H1 (cell line): Measurements from ENCODE around the gene SEC14L6. TPM values are rescaled to one million over a fixed set of nuclear protein-coding genes. Genes with fewer than 3 reads are reported as not detected.

Source experiments
- CTCF ChIA-PET: fragments of 300-600 bp; sonication (Branson Sonifier 250); formaldehyde crosslinking; loops from one replicate; lab custom pipeline; 2021; ENCODE audit not compliant: partially characterized antibody; lab: Charles Lee
- POLR2A ChIA-PET: fragments of 300-600 bp; sonication (Branson Sonifier 250); formaldehyde crosslinking; loops from one replicate; lab custom pipeline; 2021; ENCODE audit warnings: inconsistent platforms; ENCODE audit not compliant: partially characterized antibody; lab: Charles Lee
- DNase-seq, 2 experiments: peaks; one replicate each; pipeline versions ENCODE4 v3.0.0 to v3.0.0-alpha.2; 2010 to 2022; ENCODE audit warnings: low spot score in 2 of 2, low read depth in 1 of 2, mixed read lengths in 1 of 2
- FAIRE-seq: peaks from 2 replicates; lab custom pipeline; 2011; peaks lifted over from hg19 to GRCh38; lab: Jason Lieb, UNC
- H2AFZ ChIP-seq: 2 replicates; pipeline ENCODE4 v1.8.1; 2012; ENCODE audit warnings: low read length, inconsistent platforms
- H2AK5ac ChIP-seq: 2 replicates; pipeline ENCODE4 v1.6.1; 2013; ENCODE audit warnings: low read depth, low read length
- H2BK120ac ChIP-seq: replicated peaks from 2 replicates; pipeline ENCODE3; 2013; ENCODE audit warnings: low read depth, low read length, inconsistent platforms
- H2BK12ac ChIP-seq: 2 replicates; pipeline ENCODE4 v1.6.1; 2013; ENCODE audit warnings: low read depth, low read length
- H2BK15ac ChIP-seq: 2 replicates; pipeline ENCODE4 v1.6.1; 2013; ENCODE audit warnings: low read length
- H2BK20ac ChIP-seq: 2 replicates; pipeline ENCODE4 v1.6.1; 2013; ENCODE audit warnings: low read length
- H2BK5ac ChIP-seq: 2 replicates; pipeline ENCODE4 v1.6.1; 2013; ENCODE audit warnings: low read depth, low read length
- H3K14ac ChIP-seq: 2 replicates; pipeline ENCODE4 v1.6.1; 2013; ENCODE audit warnings: inconsistent platforms; ENCODE audit not compliant: insufficient read length
- H3K18ac ChIP-seq: 2 replicates; pipeline ENCODE4 v1.6.1; 2013; ENCODE audit warnings: low read length; ENCODE audit errors: extremely low read depth
- H3K23ac ChIP-seq: 2 replicates; pipeline ENCODE4 v1.6.1; 2013; ENCODE audit warnings: inconsistent platforms; ENCODE audit not compliant: insufficient read length
- H3K23me2 ChIP-seq: 2 replicates; pipeline ENCODE4 v1.6.1; 2013; ENCODE audit warnings: low read depth, low read length
- H3K27ac ChIP-seq: 2 replicates; pipeline ENCODE4 v1.6.1; 2011; ENCODE audit warnings: low read depth, low read length, inconsistent platforms
- H3K27me3 ChIP-seq, 4 experiments: replicated peaks in 1 of 4; 1 replicate in 1 of 4; 2 replicates in 3 of 4; pipeline versions ENCODE4 v1.6.1 to v1.8.1; 2011 to 2013; ENCODE audit warnings: low read length in 3 of 4, mild to moderate bottlenecking in 3 of 4, inconsistent platforms in 2 of 4, mixed read lengths in 2 of 4, moderate library complexity in 1 of 4; ENCODE audit not compliant: control insufficient read depth in 3 of 4, insufficient read depth in 3 of 4; ENCODE audit errors: extremely low read depth in 1 of 4
- H3K36me3 ChIP-seq, 4 experiments: 2 replicates each; pipeline versions ENCODE4 v1.6.1 to v1.8.1; 2011 to 2013; ENCODE audit warnings: mild to moderate bottlenecking in 4 of 4, low read length in 3 of 4, moderate library complexity in 2 of 4, control low read depth in 1 of 4, inconsistent platforms in 1 of 4; ENCODE audit not compliant: insufficient read depth in 4 of 4, control insufficient read depth in 2 of 4
- H3K4ac ChIP-seq: replicated peaks from 2 replicates; pipeline ENCODE3; 2013; ENCODE audit warnings: low read length, low read depth, mixed read lengths, inconsistent platforms; ENCODE audit not compliant: insufficient read length
- H3K4me1 ChIP-seq, 4 experiments: replicated peaks in 1 of 4; 1 replicate in 1 of 4; 2 replicates in 3 of 4; pipeline versions ENCODE4 v1.6.1 to v1.8.1; 2011 to 2013; ENCODE audit warnings: low read length in 3 of 4, inconsistent platforms in 2 of 4, mixed read lengths in 1 of 4; ENCODE audit not compliant: insufficient read depth in 4 of 4, control insufficient read depth in 3 of 4
- H3K4me2 ChIP-seq, 2 experiments: 2 replicates each; pipeline versions ENCODE4 v1.6.1 to v1.8.1; 2011 to 2013; ENCODE audit warnings: low read depth in 2 of 2, low read length in 2 of 2, control low read depth in 1 of 2, inconsistent platforms in 1 of 2, mild to moderate bottlenecking in 1 of 2; ENCODE audit not compliant: insufficient read depth in 1 of 2
- H3K4me3 ChIP-seq, 4 experiments: fragments of 200-600, 300-600 bp in 1 of 4; sonication (generic), shearing (Covaris generic), sonication (Bioruptor Twin) in 1 of 4; 2 replicates each; pipeline versions ENCODE4 v1.5.1 to v1.8.1; 2011 to 2016; ENCODE audit warnings: low read length in 4 of 4, low read depth in 3 of 4, control low read depth in 2 of 4, inconsistent platforms in 2 of 4, mild to moderate bottlenecking in 2 of 4, mixed read lengths in 1 of 4, moderate library complexity in 1 of 4; ENCODE audit not compliant: insufficient read depth in 2 of 4; ENCODE audit errors: extremely low read depth in 1 of 4
- H3K56ac ChIP-seq: replicated peaks from 2 replicates; pipeline ENCODE3; 2013; ENCODE audit warnings: low read depth, mild to moderate bottlenecking, mixed read lengths, low read length, inconsistent platforms; ENCODE audit not compliant: insufficient read length
- H3K79me1 ChIP-seq: 2 replicates; pipeline ENCODE4 v1.6.1; 2013; ENCODE audit warnings: low read depth, low read length, control low read depth
- H3K79me2 ChIP-seq, 2 experiments: 2 replicates each; pipeline versions ENCODE4 v1.6.1 to v1.8.1; 2012 to 2013; ENCODE audit warnings: low read length in 2 of 2, mild to moderate bottlenecking in 2 of 2, inconsistent platforms in 1 of 2; ENCODE audit not compliant: insufficient read depth in 2 of 2, control insufficient read depth in 1 of 2
- H3K9ac ChIP-seq, 4 experiments: replicated peaks in 1 of 4; 1 replicate in 1 of 4; 2 replicates in 3 of 4; pipeline versions ENCODE4 v1.6.1 to v1.8.1; 2011 to 2013; ENCODE audit warnings: low read depth in 3 of 4, low read length in 3 of 4, control low read depth in 2 of 4, mild to moderate bottlenecking in 2 of 4, moderate library complexity in 2 of 4, inconsistent platforms in 1 of 4; ENCODE audit errors: extremely low read depth in 1 of 4
- H3K9me3 ChIP-seq, 2 experiments: 2 replicates each; pipeline versions ENCODE4 v1.6.1 to v1.8.1; 2012 to 2013; ENCODE audit warnings: mild to moderate bottlenecking in 2 of 2, moderate library complexity in 2 of 2, control low read depth in 1 of 2, inconsistent platforms in 1 of 2, low read depth in 1 of 2, low read length in 1 of 2, mixed read lengths in 1 of 2; ENCODE audit not compliant: insufficient read depth in 2 of 2
- H4K20me1 ChIP-seq, 2 experiments: replicated peaks in 1 of 2; 2 replicates each; pipeline versions ENCODE3 to v1.8.1; 2011 to 2013; ENCODE audit warnings: inconsistent platforms in 2 of 2, low read length in 2 of 2, mild to moderate bottlenecking in 1 of 2; ENCODE audit not compliant: insufficient read depth in 2 of 2, control insufficient read depth in 1 of 2
- H4K5ac ChIP-seq: 2 replicates; pipeline ENCODE4 v1.6.1; 2013; ENCODE audit warnings: low read length, low read depth, mixed read lengths, inconsistent platforms; ENCODE audit not compliant: insufficient read length
- H4K8ac ChIP-seq: 2 replicates; pipeline ENCODE4 v1.8.0; 2013; ENCODE audit warnings: mild to moderate bottlenecking, moderate library complexity, low read length, inconsistent platforms; ENCODE audit not compliant: insufficient read depth; ENCODE audit errors: extremely low read depth
- H4K91ac ChIP-seq: replicated peaks from 2 replicates; pipeline ENCODE3; 2013; ENCODE audit warnings: low read length, mixed read lengths, inconsistent platforms; ENCODE audit not compliant: insufficient read length
- ASH2L ChIP-seq: fragments of 200-600, 300-600 bp; sonication (generic); IDR thresholded peaks from one replicate; pipeline ENCODE4 v1.7.1; 2017; ENCODE audit warnings: low read length
- BACH1 ChIP-seq: IDR thresholded peaks from 2 replicates; pipeline ENCODE4 v1.6.1; 2012; ENCODE audit warnings: low read length, improper control_type of control experiment
- CHD1 ChIP-seq: IDR thresholded peaks from 2 replicates; pipeline ENCODE4 v1.6.1; 2012; ENCODE audit warnings: low read depth, low read length, improper control_type of control experiment
- HDAC2 ChIP-seq, 2 experiments: fragments of 300-600 bp in 1 of 2; sonication (generic) in 1 of 2; IDR thresholded peaks; 2 replicates each; pipeline ENCODE4 v1.6.1; 2011 to 2012; ENCODE audit warnings: low read depth in 2 of 2, low read length in 2 of 2, mild to moderate bottlenecking in 2 of 2, moderate library complexity in 2 of 2, borderline replicate concordance in 1 of 2, inconsistent platforms in 1 of 2
- PHF8 ChIP-seq: fragments of 200-600 bp; sonication (generic); conservative IDR thresholded peaks from 2 replicates; pipeline ENCODE4 v1.7.1; 2012; ENCODE audit warnings: low read depth, mild to moderate bottlenecking, inconsistent platforms, low read length, moderate library complexity
- SIX5 ChIP-seq: IDR thresholded peaks from 2 replicates; pipeline ENCODE4 v1.6.1; 2011; ENCODE audit warnings: mild to moderate bottlenecking, low read depth, low read length
- SP2 ChIP-seq: IDR thresholded peaks from 2 replicates; pipeline ENCODE4 v1.6.1; 2012; ENCODE audit warnings: mild to moderate bottlenecking, low read length, inconsistent platforms
- SUZ12 ChIP-seq: fragments of 200-600 bp; sonication (generic); IDR thresholded peaks from 2 replicates; pipeline ENCODE4 v1.6.1; 2012; ENCODE audit warnings: mild to moderate bottlenecking, inconsistent platforms, low read length, moderate library complexity, mixed read lengths
- TAF1 ChIP-seq: IDR thresholded peaks from 2 replicates; pipeline ENCODE4 v1.6.1; 2011; ENCODE audit warnings: mild to moderate bottlenecking, low read depth, low read length
- TBP ChIP-seq: IDR thresholded peaks from 2 replicates; pipeline ENCODE4 v1.6.1; 2011; ENCODE audit warnings: low read depth, low read length, improper control_type of control experiment
- WGBS, 2 experiments: shearing (Covaris generic) in 1 of 2; methylation state at CpG; one replicate each; pipeline versions ENCODE4 v1.1.6 to v1.1.7; 2013 to 2015; ENCODE audit warnings: low lambda C conversion rate in 2 of 2, mixed read lengths in 2 of 2, inconsistent platforms in 1 of 2, low coverage in 1 of 2, missing lambda C conversion rate in 1 of 2; ENCODE audit not compliant: insufficient replicate concordance in 2 of 2, insufficient coverage in 1 of 2, insufficient read length in 1 of 2; ENCODE audit errors: extremely low coverage in 1 of 2, missing lambda C conversion rate in 1 of 2; 5-methylcytosine and 5-hydroxymethylcytosine counted together
- polyA plus RNA-seq, 7 experiments: library from polyadenylated mRNA; depleted of rRNA in 3 of 7; stranded (reverse) in 5 of 7; unstranded in 2 of 7; fragments of >200 nt in 5 of 7; fragments of 200-250 nt in 2 of 7; gene quantifications; 1 replicate in 5 of 7; 2 replicates in 1 of 7; 4 replicates in 1 of 7; pipeline versions ENCODE4 v1.2.1 to v1.2.3, GENCODE V29; 2011 to 2013; ENCODE audit warnings: missing spikeins in 2 of 7, mixed read lengths in 2 of 7
- total RNA-seq: library from RNA; stranded (reverse); fragmentation: NEBNext Ultra II Directional; extraction: Animal tissue kit (Norgen Biotek cat#: 25700); gene quantifications from 2 replicates; pipeline ENCODE4 v1.2.1, GENCODE V29; 2021
- TF ChIP-seq, protein P1 (sequence below): IDR thresholded peaks from 2 replicates; pipeline ENCODE4 v1.6.1; 2012; ENCODE audit warnings: inconsistent platforms

Gene SEC14L6
- total and polyA plus RNA-seq, 2 of the 8 experiments (the other 6 are each of a cell fraction or from before 2014, with no cell fraction given) = 0.63 to 2.1 TPM

DNA sequence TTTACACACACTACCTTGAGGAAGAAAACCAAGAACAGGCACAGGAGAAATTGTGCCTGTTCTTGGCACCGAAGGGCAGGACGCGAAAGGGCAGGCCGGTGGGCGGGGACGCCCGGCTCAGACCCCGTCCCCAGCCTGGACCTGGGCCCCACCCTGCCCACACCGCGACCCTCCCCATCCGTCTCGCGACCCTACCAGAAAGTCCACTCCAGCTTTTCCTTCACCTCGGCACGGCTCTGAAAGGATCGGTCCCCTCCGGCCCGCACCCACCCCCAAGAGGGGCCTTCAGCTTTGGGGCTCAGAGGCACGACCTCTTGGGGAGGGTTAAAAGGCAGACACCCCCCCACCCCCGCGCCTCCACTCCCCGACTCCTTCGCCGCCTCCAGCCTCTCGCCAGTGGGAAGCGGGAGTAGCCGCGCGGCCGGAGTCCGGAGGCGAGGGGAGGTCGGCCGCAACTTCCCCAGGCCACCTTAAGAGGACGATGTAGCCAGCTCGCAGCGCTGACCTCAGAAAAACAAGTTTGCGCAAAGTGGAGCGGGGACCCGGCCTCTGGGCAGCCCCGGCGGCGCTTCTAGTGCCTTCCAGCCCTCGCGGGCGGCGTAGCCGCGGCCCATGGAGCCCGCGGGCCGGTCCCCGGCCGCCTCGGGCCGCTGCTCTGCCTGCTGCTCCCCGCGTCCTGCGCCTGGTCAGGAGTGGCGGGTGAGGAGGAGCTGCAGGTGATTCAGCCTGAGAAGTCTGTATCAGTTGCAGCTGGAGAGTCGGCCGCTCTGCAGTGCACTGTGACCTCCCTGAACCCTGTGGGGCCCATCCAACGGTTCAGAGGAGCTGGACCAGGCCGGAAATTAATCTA, 4.4 kb downstream of the SEC14L6 start:
- H3K9me3 ChIP-seq = no peaks in the 10 kb centered on the region

More for the DNA sequence above, 4.4 kb downstream of the SEC14L6 start:
- Histone ChIP-seq H3K27me3 (peaks cover 5 to 13% (median 11%) of the 10 kb centered on the region in 4 experiments), H3K9ac (peak overlapping the region in 3 of 4 experiments; percentile 0 to 45 (median 23); a peak in 1 of 7 replicates), H4K20me1 (no peaks in the 10 kb centered on the region), H3K56ac (no peak overlapping the region), H3K79me1 (no peaks in the 10 kb centered on the region), H2BK120ac (no peak overlapping the region), H3K4me3 (peak overlapping the region; percentile 23 to 68 (median 40)), H3K4me2 (peak overlapping the region; percentile 58 to 69), H4K91ac (peak overlapping the region; percentile 73), H3K36me3 (no peaks in the 10 kb centered on the region), H2BK5ac (no peak overlapping the region; the same call in 1 of the 2 replicates), H3K27ac (no peak overlapping the region), H3K18ac (peak overlapping the region; percentile 78), H2AK5ac (no peak overlapping the region), H3K4ac (no peak overlapping the region), H3K79me2 (no peaks in the 10 kb centered on the region), H2BK12ac (0 out of 2 replicates have a peak overlapping the region, but pooled peaks have one; percentile 17), H3K23me2 (peaks cover 3% of the 10 kb centered on the region), H2BK20ac (no peak overlapping the region), H4K8ac (peak overlapping the region; percentile 62; the same call in 1 of the 2 replicates), H3K14ac (no peak overlapping the region), H3K23ac (no peak overlapping the region), H2BK15ac (no peak overlapping the region), H2AFZ (peak overlapping the region; percentile 66), H4K5ac (no peak overlapping the region), H3K4me1 (peaks cover 0 to 8% (median 4%) of the 10 kb centered on the region in 4 experiments; a peak in 4 of 7 replicates)
- POLR2A ChIA-PET = interaction anchor here (0.9 to 1.5 kb wide), 4 partner anchors 9 to 117 kb away, joined by 3 read pairs; partner anchors contain the start of gene MTFP1
- DNase-seq (peak in 1 of 2 experiments; percentile 79), FAIRE-seq (no peak)
- TF ChIP-seq PHF8 = peak; percentile 51; the same call in 1 of the 2 replicates
- 0 out of 2 replicates have a peak, but pooled peaks have one; percentile 17 for TF ChIP-seq BACH1
- TF ChIP-seq TAF1 = 0 out of 2 replicates have a peak, but pooled peaks have one; percentile 34
- no peak for TF ChIP-seq SIX5
- no peak for TF ChIP-seq CHD1
- no peak for TF ChIP-seq HDAC2 (IDR thresholded peaks at IDR 0.05; ENCODE audit: borderline replicate concordance in 1 of 2, low read depth in 2 of 2, low read length in 2 of 2)
- no peak for TF ChIP-seq SP2
- peak; percentile 38; the same call in 1 of the 2 replicates for TF ChIP-seq SUZ12
- TF ChIP-seq, protein P1, sequence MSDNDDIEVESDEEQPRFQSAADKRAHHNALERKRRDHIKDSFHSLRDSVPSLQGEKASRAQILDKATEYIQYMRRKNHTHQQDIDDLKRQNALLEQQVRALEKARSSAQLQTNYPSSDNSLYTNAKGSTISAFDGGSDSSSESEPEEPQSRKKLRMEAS = peak; percentile 23; the same call in 1 of the 2 replicates
- peak; percentile 66 for TF ChIP-seq TBP
- TF ChIP-seq ASH2L = peak; percentile 23
- CTCF ChIA-PET = interaction anchor here (0.6 to 3.1 kb wide), 7 partner anchors 11 to 252 kb away, joined by 3 to 15 read pairs (median 3); partner anchors contain the start of gene GAL3ST1
- 7% methylated on average over 45 of the region's 64 CpGs; no CpG with 5 or more reads in 1 of the 2 experiments for WGBS, 2 experiments
